Osteoblast (primary cell): ENCODE data around the gene MARK3. TPM values are rescaled to one million over a fixed set of nuclear protein-coding genes. Genes with fewer than 3 reads are reported as not detected.

Source experiments
- DNase-seq: peaks from one replicate; pipeline ENCODE4 v3.0.0; 2011; ENCODE audit warnings: low spot score, mixed read lengths; ENCODE audit not compliant: insufficient read length; ENCODE audit errors: missing footprints
- H2AFZ ChIP-seq: 2 replicates; pipeline ENCODE4 v1.6.0; 2011; ENCODE audit warnings: mild to moderate bottlenecking, low read length
- H3K27ac ChIP-seq: 2 replicates; pipeline ENCODE4 v1.5.1; 2011; ENCODE audit warnings: mild to moderate bottlenecking, low read depth, low read length, moderate library complexity
- H3K27me3 ChIP-seq: 2 replicates; pipeline ENCODE4 v1.6.0; 2012; ENCODE audit warnings: mild to moderate bottlenecking, control low read depth, inconsistent platforms, low read length, moderate library complexity; ENCODE audit not compliant: insufficient read depth
- H3K36me3 ChIP-seq: 2 replicates; pipeline ENCODE4 v1.5.1; 2011; ENCODE audit warnings: mild to moderate bottlenecking, low read length, control low read depth, moderate library complexity; ENCODE audit not compliant: insufficient read depth
- H3K4me1 ChIP-seq: 2 replicates; pipeline ENCODE4 v1.5.1; 2011; ENCODE audit warnings: mild to moderate bottlenecking, low read length, control low read depth, moderate library complexity; ENCODE audit not compliant: insufficient read depth
- H3K4me2 ChIP-seq: 2 replicates; pipeline ENCODE4 v1.6.0; 2011; ENCODE audit warnings: mild to moderate bottlenecking, low read length; ENCODE audit not compliant: insufficient read depth
- H3K4me3 ChIP-seq: fragments of 200-600 bp; sonication (generic); 3 replicates; pipeline ENCODE4 v1.5.1; 2012; ENCODE audit warnings: mild to moderate bottlenecking, low read length, inconsistent platforms; ENCODE audit not compliant: insufficient read depth
- H3K79me2 ChIP-seq: 2 replicates; pipeline ENCODE4 v1.6.0; 2012; ENCODE audit warnings: mild to moderate bottlenecking, low read length, control low read depth, inconsistent platforms; ENCODE audit not compliant: insufficient read depth
- H3K9me3 ChIP-seq: 2 replicates; pipeline ENCODE4 v1.5.1; 2011; ENCODE audit warnings: low read depth, low read length, control low read depth
- H4K20me1 ChIP-seq: 2 replicates; pipeline ENCODE4 v1.6.0; 2012; ENCODE audit warnings: mild to moderate bottlenecking, low read length, control low read depth; ENCODE audit not compliant: insufficient read depth
- CTCF ChIP-seq: IDR thresholded peaks from 2 replicates; pipeline ENCODE4 v1.5.1; 2011; ENCODE audit warnings: mild to moderate bottlenecking, low read depth, low read length, moderate library complexity; ENCODE audit errors: extremely low read depth
- total RNA-seq: library from RNA; depleted of rRNA; stranded (reverse); fragments of >200 nt; gene quantifications from 2 replicates; pipeline ENCODE4 v1.2.3, GENCODE V29; 2012

MARK3 gene
- total RNA-seq, 1 donor, result 101 TPM

GRCh38 chr14:103343164-103343879 is 41.9 kb upstream of the MARK3 start:
- Histone ChIP-seq H3K36me3 (peaks cover 67% of the 10 kb centered on the region), H3K9me3 (no peaks in the 10 kb centered on the region), H3K4me1 (peaks cover 13% of the 10 kb centered on the region), H3K79me2 (peaks cover 18% of the 10 kb centered on the region), H3K4me2 (no peak overlapping the region), H3K27me3 (no peaks in the 10 kb centered on the region), H3K4me3 (no peak overlapping the region), H4K20me1 (peaks cover 30% of the 10 kb centered on the region), H3K27ac (no peak overlapping the region), H2AFZ (no peak overlapping the region)
- DNase-seq, result no peak
- no peak for TF ChIP-seq CTCF

- H3K4me1 ChIP-seq, result peaks cover 13% of the 10 kb centered on the region
- peaks cover 22% of the 10 kb centered on the region for H4K20me1 ChIP-seq
- peaks cover 59% of the 10 kb centered on the region for H3K36me3 ChIP-seq
- H3K9me3 ChIP-seq, result no peaks in the 10 kb centered on the region
- DNase-seq, result no peak
- H3K27ac ChIP-seq, result no peak overlapping the region
- no peak overlapping the region for H2AFZ ChIP-seq
- no peak overlapping the region for H3K4me2 ChIP-seq
- H3K79me2 ChIP-seq, result peaks cover 11% of the 10 kb centered on the region
- H3K4me3 ChIP-seq, result no peak overlapping the region
- TF ChIP-seq CTCF, result no peak
- H3K27me3 ChIP-seq, result no peaks in the 10 kb centered on the region
Measured at GRCh38 chr14:103343905-103344797, 41.1 kb upstream of the MARK3 start.

GRCh38 chr14:103346286-103346685 is 38.9 kb upstream of the MARK3 start:
- peaks cover 13% of the 10 kb centered on the region for H3K4me1 ChIP-seq
- peak overlapping the region; percentile 24 for H3K27ac ChIP-seq
- H3K4me2 ChIP-seq, result peak overlapping the region; percentile 5
- H3K4me3 ChIP-seq, result no peak overlapping the region
- no peak overlapping the region for H2AFZ ChIP-seq
- no peak for DNase-seq
- no peaks in the 10 kb centered on the region for H3K79me2 ChIP-seq
- H3K36me3 ChIP-seq, result peaks cover 37% of the 10 kb centered on the region
- TF ChIP-seq CTCF, result no peak
- H4K20me1 ChIP-seq, result peaks cover 13% of the 10 kb centered on the region
- H3K9me3 ChIP-seq, result no peaks in the 10 kb centered on the region
- no peaks in the 10 kb centered on the region for H3K27me3 ChIP-seq
